Common myeloid progenitor, CD34-positive (primary cell): Measurements from ENCODE around the gene DOCK9.

Source experiments
- CTCF ChIA-PET: fragments of 350-600 bp; sonication (Branson Sonifier 250); formaldehyde crosslinking; loops from one replicate; lab custom pipeline; 2021; ENCODE audit warnings: antibody characterized with exemption; lab: Charles Lee
- POLR2A ChIA-PET: fragments of 350-600 bp; sonication (Branson Sonifier 250); formaldehyde crosslinking; loops from one replicate; lab custom pipeline; 2021; ENCODE audit warnings: antibody characterized with exemption; lab: Charles Lee
- DNase-seq, 3 donors: peaks; one replicate each; pipeline versions ENCODE4 v3.0.0 to v3.0.0-alpha.2; 2013
- H3K27ac ChIP-seq, 2 experiments: 1 replicate in 1 of 2; 2 replicates in 1 of 2; pipeline ENCODE4 v1.7.0; 2013; ENCODE audit warnings: inconsistent platforms in 2 of 2, low read length in 2 of 2, mild to moderate bottlenecking in 2 of 2, low read depth in 1 of 2, moderate library complexity in 1 of 2; ENCODE audit not compliant: severe bottlenecking in 2 of 2, insufficient read depth in 1 of 2, poor library complexity in 1 of 2
- H3K27me3 ChIP-seq, 5 experiments: replicated peaks in 2 of 5; 1 replicate in 3 of 5; 2 replicates in 2 of 5; pipeline versions ENCODE4 v1.6.1 to v1.7.0; 2013; ENCODE audit warnings: low read length in 4 of 5, mild to moderate bottlenecking in 2 of 5, moderate library complexity in 2 of 5, inconsistent platforms in 1 of 5; ENCODE audit not compliant: insufficient read depth in 5 of 5, control insufficient read depth in 4 of 5
- H3K36me3 ChIP-seq, 4 experiments: 1 replicate in 2 of 4; 2 replicates in 2 of 4; pipeline versions ENCODE4 v1.6.1 to v1.7.0; 2013; ENCODE audit warnings: low read length in 3 of 4, control low read depth in 1 of 4, mild to moderate bottlenecking in 1 of 4; ENCODE audit not compliant: control insufficient read depth in 4 of 4, insufficient read depth in 4 of 4
- H3K4me1 ChIP-seq, 4 experiments: 1 replicate in 3 of 4; 2 replicates in 1 of 4; pipeline versions ENCODE4 v1.6.1 to v1.7.1; 2013; ENCODE audit warnings: low read length in 3 of 4, mild to moderate bottlenecking in 3 of 4, control low read depth in 1 of 4, inconsistent platforms in 1 of 4, moderate library complexity in 1 of 4; ENCODE audit not compliant: control insufficient read depth in 4 of 4, insufficient read depth in 4 of 4; ENCODE audit errors: control extremely low read depth in 1 of 4
- H3K4me3 ChIP-seq, 7 experiments: 1 replicate in 4 of 7; 2 replicates in 3 of 7; pipeline versions ENCODE4 v1.5.1 to v1.7.0; 2013; ENCODE audit warnings: mild to moderate bottlenecking in 7 of 7, low read length in 6 of 7, moderate library complexity in 6 of 7, inconsistent platforms in 2 of 7, low read depth in 2 of 7, control low read depth in 1 of 7; ENCODE audit not compliant: insufficient read depth in 4 of 7, control insufficient read depth in 1 of 7; ENCODE audit errors: extremely low read depth in 1 of 7
- H3K9me3 ChIP-seq, 5 experiments: 1 replicate in 4 of 5; 2 replicates in 1 of 5; pipeline versions ENCODE4 v1.6.1 to v1.7.1; 2013; ENCODE audit warnings: low read length in 4 of 5, mild to moderate bottlenecking in 2 of 5, inconsistent platforms in 1 of 5, low read depth in 1 of 5, moderate library complexity in 1 of 5; ENCODE audit not compliant: control insufficient read depth in 4 of 5, insufficient read depth in 2 of 5; ENCODE audit errors: control extremely low read depth in 1 of 5
- WGBS: methylation state at CpG from one replicate; pipeline ENCODE4 v1.1.5; 2013; ENCODE audit not compliant: insufficient coverage; 5-methylcytosine and 5-hydroxymethylcytosine counted together

Gene DOCK9

GRCh38 chr13:98942485-98942884 is 35.4 kb downstream of the DOCK9 start:
- H3K4me3 ChIP-seq: no peak overlapping the region
- peaks cover 0 to 7% (median 0%) of the 10 kb centered on the region in 5 experiments for H3K27me3 ChIP-seq
- ChIA-PET POLR2A (no interaction called here), CTCF (no interaction called here)
- no peak overlapping the region for H3K27ac ChIP-seq
- no peaks in the 10 kb centered on the region for H3K36me3 ChIP-seq
- no peak for DNase-seq
- peaks cover 0 to 9% (median 0%) of the 10 kb centered on the region in 4 experiments for H3K4me1 ChIP-seq
- no peaks in the 10 kb centered on the region for H3K9me3 ChIP-seq
- WGBS: 100% methylated on average over 6 of the region's 7 CpGs

DNA sequence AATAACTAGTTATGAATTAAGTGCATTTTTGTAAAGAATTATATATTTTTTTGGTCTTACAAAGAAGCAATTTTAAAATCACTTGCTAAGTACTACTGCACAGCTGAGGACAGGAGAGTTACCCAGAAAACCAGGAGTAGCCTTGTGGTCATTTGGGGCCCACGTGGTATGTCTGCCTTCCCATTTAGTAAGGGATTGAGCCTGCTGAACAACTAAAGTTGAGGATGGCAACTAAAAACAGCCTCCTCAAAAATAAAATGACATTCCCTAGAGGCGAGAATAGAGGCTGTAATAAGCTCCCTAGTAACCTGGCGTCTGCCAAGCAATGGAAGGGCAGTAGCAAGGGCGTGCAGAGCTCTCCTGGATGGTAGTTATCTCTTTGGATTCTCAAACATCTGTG is 36.3 kb downstream of the DOCK9 start:
- H3K4me1 ChIP-seq: peaks cover 0 to 9% (median 0%) of the 10 kb centered on the region in 4 experiments
- H3K9me3 ChIP-seq: no peaks in the 10 kb centered on the region
- peaks cover 0 to 3% (median 0%) of the 10 kb centered on the region in 5 experiments for H3K27me3 ChIP-seq
- 87% methylated on average over 4 of the region's 4 CpGs for WGBS
- ChIA-PET CTCF (no interaction called here), POLR2A (no interaction called here)
- H3K36me3 ChIP-seq: no peaks in the 10 kb centered on the region
- DNase-seq: no peak
- H3K4me3 ChIP-seq: no peak overlapping the region
- no peak overlapping the region for H3K27ac ChIP-seq

DNA sequence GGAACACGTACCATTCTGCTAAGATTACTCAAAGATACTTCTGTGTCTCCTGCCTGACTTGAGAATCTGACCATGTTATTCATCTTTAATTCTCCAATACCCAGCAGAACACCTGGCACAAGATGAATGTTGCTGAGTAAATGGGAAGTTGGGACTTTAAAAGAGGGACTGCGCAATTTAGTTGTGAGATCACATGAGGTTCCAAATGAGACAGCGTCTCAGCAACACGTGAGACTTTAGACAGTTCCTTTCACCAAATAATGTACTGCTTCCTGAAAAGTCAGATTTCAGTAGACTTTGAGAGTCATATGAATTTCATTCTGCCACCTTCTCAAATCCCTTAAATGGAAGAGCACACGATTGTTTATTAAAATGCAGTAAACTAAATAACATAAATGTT is 36.7 kb downstream of the DOCK9 start:
- WGBS: 7% methylated on average over 3 of the region's 5 CpGs
- H3K27ac ChIP-seq: no peak overlapping the region
- ChIA-PET POLR2A (no interaction called here), CTCF (no interaction called here)
- H3K4me1 ChIP-seq: peaks cover 0 to 9% (median 0%) of the 10 kb centered on the region in 4 experiments
- no peaks in the 10 kb centered on the region for H3K36me3 ChIP-seq
- no peaks in the 10 kb centered on the region for H3K9me3 ChIP-seq
- H3K27me3 ChIP-seq: peaks cover 0 to 3% (median 0%) of the 10 kb centered on the region in 5 experiments
- H3K4me3 ChIP-seq: no peak overlapping the region
- peak in 2 of 3 donors; percentile 33 to 47 for DNase-seq

GRCh38 chr13:98940325-98941001 is 37.4 kb downstream of the DOCK9 start:
- Histone ChIP-seq H3K27me3 (peaks cover 0 to 3% (median 0%) of the 10 kb centered on the region in 5 experiments), H3K9me3 (no peaks in the 10 kb centered on the region), H3K4me1 (peaks cover 0 to 9% (median 0%) of the 10 kb centered on the region in 4 experiments), H3K36me3 (no peaks in the 10 kb centered on the region), H3K4me3 (no peak overlapping the region), H3K27ac (no peak overlapping the region)
- WGBS: 94% methylated on average over 7 of the region's 8 CpGs
- CTCF ChIA-PET: no interaction called here
- POLR2A ChIA-PET: no interaction called here
- no peak for DNase-seq

DNA sequence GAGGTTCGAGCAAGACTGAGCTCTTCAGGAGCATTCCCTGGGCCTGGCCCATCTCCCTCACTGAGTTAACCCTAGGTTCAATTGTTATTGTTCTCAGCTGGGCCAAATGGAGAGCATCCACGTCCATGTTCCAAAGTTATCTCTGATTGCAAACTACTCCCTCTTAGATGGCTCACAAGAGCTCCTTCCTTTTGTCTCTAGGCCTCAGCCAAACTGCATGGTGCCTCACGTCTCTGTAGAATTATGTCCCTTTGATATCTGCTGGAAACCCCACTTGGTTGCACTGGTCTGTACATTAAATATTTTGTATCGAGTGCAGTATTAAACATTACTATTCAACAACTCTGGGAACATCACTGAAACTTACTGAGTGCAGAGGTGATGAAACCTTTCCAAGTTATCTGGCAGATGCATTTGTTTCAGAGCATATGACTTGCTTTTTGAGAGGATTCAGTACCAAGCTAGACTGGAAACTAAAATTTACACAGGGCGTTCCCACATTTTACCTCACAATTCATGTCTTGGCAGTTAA is 38.1 kb downstream of the DOCK9 start:
- no peaks in the 10 kb centered on the region for H3K27me3 ChIP-seq
- DNase-seq: no peak
- H3K4me3 ChIP-seq: no peak overlapping the region
- ChIA-PET CTCF (no interaction called here), POLR2A (no interaction called here)
- no peak overlapping the region for H3K27ac ChIP-seq
- H3K4me1 ChIP-seq: peaks cover 0 to 9% (median 0%) of the 10 kb centered on the region in 4 experiments
- H3K9me3 ChIP-seq: peaks cover 0 to 1% (median 0%) of the 10 kb centered on the region in 5 experiments
- H3K36me3 ChIP-seq: no peaks in the 10 kb centered on the region
- WGBS: 100% methylated on average over 3 of the region's 5 CpGs

DNA sequence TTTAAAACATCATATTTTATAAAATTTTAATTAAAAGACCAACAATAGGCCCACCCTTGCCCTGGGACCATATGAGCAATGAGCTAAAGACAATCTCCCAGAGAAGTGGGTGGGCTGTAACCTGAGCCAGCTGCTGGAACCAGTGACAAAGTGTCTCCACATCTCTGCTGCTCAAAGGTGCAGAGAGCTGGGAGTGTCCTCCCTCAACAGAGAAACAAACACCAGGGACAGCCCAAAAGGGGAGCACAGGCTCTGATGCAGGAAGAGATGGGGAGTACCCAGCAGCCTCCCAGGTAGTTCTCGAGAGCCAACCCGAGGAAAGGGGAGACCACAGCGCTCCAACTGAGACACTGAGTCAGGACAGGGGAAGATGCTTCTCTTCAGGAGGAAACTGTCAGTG is 39.1 kb downstream of the DOCK9 start:
- no peak for DNase-seq
- Histone ChIP-seq H3K4me1 (peaks cover 0 to 9% (median 0%) of the 10 kb centered on the region in 4 experiments), H3K9me3 (peaks cover 4 to 8% (median 4%) of the 10 kb centered on the region in 5 experiments), H3K27me3 (no peaks in the 10 kb centered on the region), H3K36me3 (no peaks in the 10 kb centered on the region), H3K27ac (no peak overlapping the region), H3K4me3 (no peak overlapping the region)
- WGBS: 93% methylated on average over 3 of the region's 3 CpGs
- CTCF ChIA-PET: no interaction called here
- POLR2A ChIA-PET: no interaction called here

GRCh38 chr13:98937911-98938381 is 39.9 kb downstream of the DOCK9 start:
- ChIA-PET POLR2A (no interaction called here), CTCF (interaction anchor here (1.4 kb wide), 1 partner anchor 23 kb away, joined by 5 read pairs; no protein-coding TSS in a partner anchor)
- H3K36me3 ChIP-seq: no peaks in the 10 kb centered on the region
- no peaks in the 10 kb centered on the region for H3K27me3 ChIP-seq
- DNase-seq: no peak
- no peak overlapping the region for H3K4me3 ChIP-seq
- no peak overlapping the region for H3K27ac ChIP-seq
- 100% methylated on average over 6 of the region's 6 CpGs for WGBS
- H3K4me1 ChIP-seq: peaks cover 0 to 9% (median 0%) of the 10 kb centered on the region in 4 experiments
- H3K9me3 ChIP-seq: peaks cover 4 to 9% (median 6%) of the 10 kb centered on the region in 5 experiments
